Osteocyte (in vitro differentiated cells): ENCODE data around the gene NOSTRIN. TPM values are rescaled to one million over a fixed set of nuclear protein-coding genes. Genes with fewer than 3 reads are reported as not detected.

Experiments
- DNase-seq: peaks from one replicate; pipeline ENCODE4 v3.0.0; 2021; ENCODE audit warnings: mixed read lengths; ENCODE audit not compliant: unreplicated experiment; ENCODE audit errors: extremely low spot score
- H3K27ac Mint-ChIP-seq: one replicate; pipeline ENCODE4 v1.8.0; 2021; ENCODE audit warnings: mild to moderate bottlenecking, mixed read lengths; ENCODE audit not compliant: unreplicated experiment
- H3K27me3 Mint-ChIP-seq: one replicate; pipeline ENCODE4 v1.8.0; 2021; ENCODE audit warnings: mixed read lengths; ENCODE audit not compliant: unreplicated experiment
- H3K36me3 Mint-ChIP-seq: one replicate; pipeline ENCODE4 v1.8.0; 2021; ENCODE audit warnings: mixed read lengths; ENCODE audit not compliant: unreplicated experiment
- H3K4me1 Mint-ChIP-seq: one replicate; pipeline ENCODE4 v1.8.0; 2021; ENCODE audit warnings: mixed read lengths; ENCODE audit not compliant: unreplicated experiment
- H3K4me3 Mint-ChIP-seq: one replicate; pipeline ENCODE4 v1.8.0; 2021; ENCODE audit warnings: mild to moderate bottlenecking, moderate library complexity, mixed read lengths; ENCODE audit not compliant: unreplicated experiment
- H3K9me3 Mint-ChIP-seq: one replicate; pipeline ENCODE4 v1.8.0; 2021; ENCODE audit warnings: mixed read lengths; ENCODE audit not compliant: unreplicated experiment
- total RNA-seq: library from RNA; stranded (reverse); gene quantifications from 2 replicates; pipeline ENCODE4 v1.2.1, GENCODE V29; 2021
- TF ChIP-seq, protein P1 (sequence below): fragments of 200-600 bp; sonication (generic); IDR thresholded peaks from 2 replicates; pipeline ENCODE4 v1.5.0; 2021; ENCODE audit warnings: antibody characterized with exemption, mild to moderate bottlenecking, moderate library complexity

NOSTRIN gene
- total RNA-seq, 1 donor from 2014 or later = not detected

DNA sequence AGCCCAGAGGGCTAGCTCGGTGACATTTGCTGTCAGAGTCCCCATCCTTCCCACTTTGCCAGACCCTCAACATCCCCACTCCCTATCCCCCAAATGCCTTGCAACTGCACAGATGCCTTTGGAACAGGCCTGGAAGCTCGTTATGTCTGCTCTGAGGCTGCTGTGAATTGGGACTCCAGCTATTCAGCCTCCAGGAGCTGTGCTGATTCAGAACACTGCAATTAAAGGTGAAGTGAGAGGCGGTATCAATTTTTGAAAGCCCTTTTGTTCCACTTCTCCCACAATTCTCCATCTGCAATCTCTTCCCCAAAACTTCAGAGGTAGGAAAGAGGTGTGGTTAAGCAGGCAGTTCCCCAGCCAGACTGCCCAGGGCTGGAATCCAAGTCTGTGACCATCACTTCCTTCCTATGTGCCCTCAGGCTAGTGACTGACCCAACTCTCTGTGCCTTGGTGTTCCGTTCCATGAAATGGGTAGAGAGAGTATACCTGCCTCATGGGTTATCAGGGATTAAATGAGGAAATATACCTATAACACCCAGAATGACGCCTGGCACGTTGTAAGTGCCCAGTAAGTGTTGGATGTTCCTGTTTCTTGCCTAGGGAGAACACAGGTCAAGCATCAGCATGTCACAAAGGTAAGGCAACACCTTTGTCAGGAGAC lies 17.5 kb downstream of the NOSTRIN start:
- DNase-seq = no peak
- TF ChIP-seq, protein P1, sequence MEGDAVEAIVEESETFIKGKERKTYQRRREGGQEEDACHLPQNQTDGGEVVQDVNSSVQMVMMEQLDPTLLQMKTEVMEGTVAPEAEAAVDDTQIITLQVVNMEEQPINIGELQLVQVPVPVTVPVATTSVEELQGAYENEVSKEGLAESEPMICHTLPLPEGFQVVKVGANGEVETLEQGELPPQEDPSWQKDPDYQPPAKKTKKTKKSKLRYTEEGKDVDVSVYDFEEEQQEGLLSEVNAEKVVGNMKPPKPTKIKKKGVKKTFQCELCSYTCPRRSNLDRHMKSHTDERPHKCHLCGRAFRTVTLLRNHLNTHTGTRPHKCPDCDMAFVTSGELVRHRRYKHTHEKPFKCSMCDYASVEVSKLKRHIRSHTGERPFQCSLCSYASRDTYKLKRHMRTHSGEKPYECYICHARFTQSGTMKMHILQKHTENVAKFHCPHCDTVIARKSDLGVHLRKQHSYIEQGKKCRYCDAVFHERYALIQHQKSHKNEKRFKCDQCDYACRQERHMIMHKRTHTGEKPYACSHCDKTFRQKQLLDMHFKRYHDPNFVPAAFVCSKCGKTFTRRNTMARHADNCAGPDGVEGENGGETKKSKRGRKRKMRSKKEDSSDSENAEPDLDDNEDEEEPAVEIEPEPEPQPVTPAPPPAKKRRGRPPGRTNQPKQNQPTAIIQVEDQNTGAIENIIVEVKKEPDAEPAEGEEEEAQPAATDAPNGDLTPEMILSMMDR = no peak
- Mint-ChIP-seq H3K27me3 (no peaks in the 10 kb centered on the region), H3K4me1 (peaks cover 11% of the 10 kb centered on the region), H3K4me3 (no peak overlapping the region), H3K9me3 (no peaks in the 10 kb centered on the region), H3K36me3 (no peaks in the 10 kb centered on the region), H3K27ac (no peak overlapping the region)

DNA sequence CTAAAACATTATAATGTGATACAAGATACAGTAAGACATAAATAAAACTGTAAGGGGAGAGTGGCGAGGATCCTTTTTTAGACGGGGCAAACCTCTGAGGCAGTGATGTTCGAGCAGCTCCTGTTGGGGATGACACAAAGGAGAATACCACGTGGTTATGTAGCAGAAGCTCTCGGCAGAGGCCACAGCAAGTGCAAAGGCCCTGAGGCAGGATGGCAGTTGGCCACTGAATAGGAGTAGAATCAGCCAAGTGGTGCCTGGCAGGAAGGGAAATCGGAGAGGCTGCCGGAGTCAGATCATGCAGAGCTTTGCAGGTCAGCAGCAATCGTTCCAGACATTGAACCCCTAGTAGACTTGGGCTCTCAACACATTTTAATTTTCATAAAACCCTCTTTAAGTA lies 19.1 kb downstream of the NOSTRIN start:
- peaks cover 17% of the 10 kb centered on the region for H3K4me1 Mint-ChIP-seq
- DNase-seq = no peak
- TF ChIP-seq, protein P1 = no peak
- H3K4me3 Mint-ChIP-seq = no peak overlapping the region
- no peaks in the 10 kb centered on the region for H3K9me3 Mint-ChIP-seq
- H3K36me3 Mint-ChIP-seq = no peaks in the 10 kb centered on the region
- no peak overlapping the region for H3K27ac Mint-ChIP-seq
- H3K27me3 Mint-ChIP-seq = no peaks in the 10 kb centered on the region

DNA sequence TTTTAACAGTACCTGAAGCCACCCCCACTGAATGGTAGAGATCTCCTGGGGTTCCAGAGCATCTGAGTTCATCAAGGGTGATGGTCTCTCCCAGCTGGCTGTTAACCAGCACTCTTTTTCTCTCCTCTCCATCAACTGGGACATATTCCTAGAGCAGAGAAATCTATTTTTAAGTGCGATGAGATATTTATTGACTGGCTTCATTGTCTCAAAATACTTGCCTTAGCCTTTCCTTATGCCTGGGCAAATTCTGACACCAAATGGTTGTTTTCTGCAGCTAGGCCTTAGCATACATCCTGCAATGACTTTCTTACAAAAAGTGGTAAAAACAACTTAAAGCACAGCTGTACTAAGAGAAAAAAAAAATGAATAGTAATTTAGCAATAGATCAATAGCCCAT lies 19.6 kb downstream of the NOSTRIN start:
- H3K4me1 Mint-ChIP-seq = peaks cover 22% of the 10 kb centered on the region
- DNase-seq = no peak

DNA sequence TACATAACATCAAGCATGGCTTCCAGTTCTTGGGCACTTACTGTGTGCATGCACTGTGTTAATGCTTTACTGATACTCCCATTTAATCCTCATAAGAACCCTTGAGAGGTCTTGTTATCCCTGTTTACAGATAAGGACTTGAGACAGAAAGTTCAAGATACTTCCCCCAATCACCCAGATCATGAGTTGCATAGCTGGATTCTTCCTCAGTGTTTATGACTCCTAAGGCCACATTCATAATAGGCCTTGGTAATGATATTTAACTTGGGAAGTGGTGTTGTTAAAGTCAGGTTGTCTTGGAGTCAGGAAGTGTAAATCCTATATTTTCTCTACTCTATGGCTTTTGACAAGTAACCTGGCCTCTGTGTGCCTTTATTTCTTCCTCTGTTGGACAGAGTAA lies 22.7 kb downstream of the NOSTRIN start:
- H3K27ac Mint-ChIP-seq = no peak overlapping the region
- TF ChIP-seq, protein P1 = no peak

More for the DNA sequence above, 19.6 kb downstream of the NOSTRIN start:
- H3K4me3 Mint-ChIP-seq = no peak overlapping the region
- no peaks in the 10 kb centered on the region for H3K36me3 Mint-ChIP-seq
- H3K9me3 Mint-ChIP-seq = no peaks in the 10 kb centered on the region
- TF ChIP-seq, protein P1 = no peak
- no peak overlapping the region for H3K27ac Mint-ChIP-seq
- H3K27me3 Mint-ChIP-seq = no peaks in the 10 kb centered on the region

DNA sequence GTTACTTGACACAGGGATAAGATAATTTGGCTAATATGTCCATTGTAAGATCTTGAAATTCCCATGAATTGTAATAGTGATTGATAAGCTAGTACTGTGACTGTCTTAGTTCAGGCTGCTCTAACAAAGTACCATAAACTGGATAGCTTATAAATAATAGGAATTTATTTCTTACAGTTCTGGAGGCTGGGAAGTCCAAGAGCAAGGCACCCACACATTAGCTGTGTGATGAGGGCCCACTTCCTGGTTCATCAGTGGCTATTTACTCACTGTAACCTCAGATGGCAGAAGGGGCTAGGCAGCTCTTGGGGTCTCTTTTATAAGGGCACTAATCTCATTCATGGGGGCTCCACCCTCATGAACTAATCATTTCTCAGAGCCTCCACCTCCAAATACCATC lies 28.5 kb downstream of the NOSTRIN start:
- H3K9me3 Mint-ChIP-seq = no peaks in the 10 kb centered on the region
- DNase-seq = no peak
- H3K4me3 Mint-ChIP-seq = no peak overlapping the region
- H3K36me3 Mint-ChIP-seq = no peaks in the 10 kb centered on the region
- H3K27ac Mint-ChIP-seq = no peak overlapping the region
- TF ChIP-seq, protein P1 = no peak
- H3K27me3 Mint-ChIP-seq = no peaks in the 10 kb centered on the region
- H3K4me1 Mint-ChIP-seq = peaks cover 11% of the 10 kb centered on the region

More for the DNA sequence above, 22.7 kb downstream of the NOSTRIN start:
- H3K27me3 Mint-ChIP-seq = no peaks in the 10 kb centered on the region
- no peaks in the 10 kb centered on the region for H3K9me3 Mint-ChIP-seq
- H3K36me3 Mint-ChIP-seq = no peaks in the 10 kb centered on the region
- H3K4me3 Mint-ChIP-seq = no peak overlapping the region
- no peak for DNase-seq
- peaks cover 11% of the 10 kb centered on the region for H3K4me1 Mint-ChIP-seq
